Mesendoderm (in vitro differentiated cells): ENCODE measurements around the gene AMOT.

Experiments used
- DNase-seq: peaks from one replicate; pipeline ENCODE4 v3.0.0; 2013
- H2AK5ac ChIP-seq: 2 replicates; pipeline ENCODE4 v1.6.1; 2013; ENCODE audit warnings: low read length, inconsistent platforms
- H2BK120ac ChIP-seq: 2 replicates; pipeline ENCODE4 v1.6.1; 2013; ENCODE audit warnings: low read depth, mild to moderate bottlenecking, low read length, moderate library complexity, mixed read lengths
- H2BK15ac ChIP-seq: replicated peaks from 2 replicates; pipeline ENCODE4 v1.6.1; 2013; ENCODE audit warnings: low read depth, mild to moderate bottlenecking, moderate library complexity
- H2BK5ac ChIP-seq: 2 replicates; pipeline ENCODE4 v1.6.1; 2013; ENCODE audit warnings: low read length, inconsistent platforms
- H3K18ac ChIP-seq: 2 replicates; pipeline ENCODE4 v1.6.1; 2013; ENCODE audit warnings: mild to moderate bottlenecking, low read length, mixed read lengths
- H3K23ac ChIP-seq: one replicate; pipeline ENCODE4 v1.6.1; 2013; ENCODE audit warnings: low read length
- H3K27ac ChIP-seq: 2 replicates; pipeline ENCODE4 v1.5.1; 2013; ENCODE audit warnings: low read depth, mild to moderate bottlenecking, inconsistent platforms, low read length, moderate library complexity
- H3K27me3 ChIP-seq: 2 replicates; pipeline ENCODE4 v1.6.1; 2013; ENCODE audit warnings: low read length, control low read depth, mild to moderate bottlenecking, inconsistent platforms; ENCODE audit not compliant: insufficient read depth, poor library complexity
- H3K36me3 ChIP-seq: 2 replicates; pipeline ENCODE4 v1.6.1; 2013; ENCODE audit warnings: low read length, inconsistent platforms; ENCODE audit not compliant: control insufficient read depth, insufficient read depth
- H3K4ac ChIP-seq: one replicate; pipeline ENCODE4 v1.6.1; 2013; ENCODE audit warnings: low read depth, mild to moderate bottlenecking, low read length, moderate library complexity
- H3K4me1 ChIP-seq: 2 replicates; pipeline ENCODE4 v1.6.1; 2013; ENCODE audit warnings: low read depth, low read length, inconsistent platforms; ENCODE audit not compliant: control insufficient read depth
- H3K4me2 ChIP-seq: 2 replicates; pipeline ENCODE4 v1.6.1; 2013; ENCODE audit warnings: low read length
- H3K4me3 ChIP-seq: 2 replicates; pipeline ENCODE4 v1.5.1; 2013; ENCODE audit warnings: mild to moderate bottlenecking, low read length
- H3K56ac ChIP-seq: one replicate; pipeline ENCODE4 v1.6.1; 2013; ENCODE audit warnings: low read length
- H3K79me1 ChIP-seq: 2 replicates; pipeline ENCODE4 v1.6.1; 2013; ENCODE audit warnings: low read length, inconsistent platforms
- H3K79me2 ChIP-seq: 2 replicates; pipeline ENCODE4 v1.6.1; 2013; ENCODE audit warnings: mild to moderate bottlenecking, low read length; ENCODE audit not compliant: control insufficient read depth, insufficient read depth
- H3K9ac ChIP-seq: 2 replicates; pipeline ENCODE4 v1.6.1; 2013; ENCODE audit warnings: low read length, inconsistent platforms
- H4K5ac ChIP-seq: one replicate; pipeline ENCODE4 v1.6.1; 2013; ENCODE audit warnings: low read length
- H4K8ac ChIP-seq: one replicate; pipeline ENCODE4 v1.6.1; 2013; ENCODE audit warnings: low read depth, mild to moderate bottlenecking, control low read depth, low read length, moderate library complexity
- WGBS: extraction: QIAGEN DNeasy Blood & Tissue Kit; methylation state at CpG from one replicate; pipeline ENCODE4 v1.1.7; 2013; ENCODE audit warnings: low lambda C conversion rate, missing lambda C conversion rate; ENCODE audit not compliant: insufficient coverage; ENCODE audit errors: extremely low coverage; 5-methylcytosine and 5-hydroxymethylcytosine counted together

AMOT gene

DNA sequence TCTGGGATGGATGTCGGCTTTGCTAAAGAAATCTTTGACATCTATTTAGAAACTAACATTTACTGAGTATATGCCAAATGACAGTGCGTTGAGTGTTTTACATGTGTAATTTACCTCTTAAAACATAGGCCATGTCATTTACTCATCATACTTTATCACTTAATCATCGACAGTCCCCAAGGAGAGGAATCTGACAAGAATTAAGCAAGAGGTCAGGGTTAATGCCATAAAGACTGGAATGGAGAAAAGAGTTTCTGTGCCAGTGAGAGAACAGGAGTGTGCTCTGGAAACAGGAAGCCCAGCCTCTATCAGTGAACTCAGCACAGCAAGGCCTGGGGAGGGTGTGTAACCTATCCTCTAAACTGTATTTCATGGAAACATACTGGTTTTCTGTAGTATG lies 28.0 kb upstream of the AMOT start:
- Histone ChIP-seq H3K23ac (no peak overlapping the region), H2BK5ac (no peak overlapping the region), H3K79me1 (no peaks in the 10 kb centered on the region), H3K4me1 (no peaks in the 10 kb centered on the region), H3K79me2 (no peaks in the 10 kb centered on the region), H3K36me3 (no peaks in the 10 kb centered on the region), H3K4me2 (no peak overlapping the region), H3K4ac (no peak overlapping the region), H2BK120ac (no peak overlapping the region), H3K9ac (no peak overlapping the region), H3K27ac (no peak overlapping the region), H2BK15ac (no peak overlapping the region), H3K27me3 (no peaks in the 10 kb centered on the region), H3K18ac (no peak overlapping the region), H4K8ac (no peak overlapping the region), H3K4me3 (no peak overlapping the region), H4K5ac (no peak overlapping the region), H3K56ac (no peak overlapping the region), H2AK5ac (no peak overlapping the region)
- DNase-seq = no peak
- WGBS = no CpG with 5 or more reads among the region's 3 CpGs

DNA sequence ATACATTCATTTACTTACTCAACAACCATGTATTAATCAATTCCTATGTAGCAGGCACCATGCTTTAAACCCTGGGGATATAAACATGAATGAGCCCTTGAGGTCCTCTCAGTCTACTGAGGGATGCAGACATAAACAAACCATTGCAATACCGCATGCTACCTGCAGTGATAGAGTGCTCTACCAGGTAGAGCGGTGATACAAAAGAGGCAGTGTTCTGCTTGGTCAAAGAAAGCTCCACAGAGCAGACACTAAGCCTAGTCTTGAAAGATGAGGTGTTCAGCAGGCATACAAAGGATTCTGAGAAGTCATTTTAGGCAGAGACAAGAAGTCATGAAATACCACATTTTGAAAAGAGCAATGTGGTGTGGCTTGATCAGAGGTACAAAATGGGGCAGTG lies 26.9 kb upstream of the AMOT start:
- no peaks in the 10 kb centered on the region for H3K27me3 ChIP-seq
- no peak overlapping the region for H2AK5ac ChIP-seq
- H3K4ac ChIP-seq = no peak overlapping the region
- H3K56ac ChIP-seq = no peak overlapping the region
- H3K18ac ChIP-seq = no peak overlapping the region
- no peak overlapping the region for H3K9ac ChIP-seq
- H3K79me2 ChIP-seq = no peaks in the 10 kb centered on the region
- no peak overlapping the region for H3K27ac ChIP-seq
- no peak overlapping the region for H2BK120ac ChIP-seq
- H3K4me1 ChIP-seq = no peaks in the 10 kb centered on the region
- no peak overlapping the region for H2BK5ac ChIP-seq
- H3K79me1 ChIP-seq = no peaks in the 10 kb centered on the region
- no peak overlapping the region for H2BK15ac ChIP-seq
- no peak overlapping the region for H3K23ac ChIP-seq
- DNase-seq = peak; percentile 42
- WGBS = no CpG with 5 or more reads among the region's 2 CpGs
- H3K4me3 ChIP-seq = no peak overlapping the region
- H3K36me3 ChIP-seq = no peaks in the 10 kb centered on the region
- no peak overlapping the region for H4K5ac ChIP-seq
- no peak overlapping the region for H4K8ac ChIP-seq
- H3K4me2 ChIP-seq = no peak overlapping the region

DNA sequence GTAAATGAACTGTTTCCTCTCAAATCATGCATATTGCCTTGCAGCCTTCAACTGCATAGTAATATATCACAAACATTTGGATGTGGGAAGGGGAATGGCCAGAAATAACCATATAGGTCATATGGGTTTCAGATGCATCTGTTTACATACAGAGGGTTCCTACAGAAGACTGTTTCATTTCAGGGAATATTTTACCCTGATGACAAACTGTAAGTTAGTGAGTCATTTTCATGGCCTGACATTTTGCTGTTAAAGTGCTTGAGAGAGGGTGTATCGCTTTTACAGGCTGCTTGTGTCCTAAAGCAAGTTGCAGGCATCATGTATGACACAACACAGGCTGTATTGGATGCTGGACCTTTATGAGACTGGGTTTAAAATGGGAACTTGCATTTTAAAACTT lies 25.5 kb upstream of the AMOT start:
- no peak overlapping the region for H4K8ac ChIP-seq
- no peak overlapping the region for H3K4ac ChIP-seq
- H3K18ac ChIP-seq = no peak overlapping the region
- H3K56ac ChIP-seq = no peak overlapping the region
- no CpG with 5 or more reads among the region's 1 CpG for WGBS
- H2BK120ac ChIP-seq = no peak overlapping the region
- H2AK5ac ChIP-seq = no peak overlapping the region
- no peak for DNase-seq
- no peak overlapping the region for H3K4me3 ChIP-seq
- no peak overlapping the region for H3K23ac ChIP-seq
- H2BK15ac ChIP-seq = no peak overlapping the region
- H3K36me3 ChIP-seq = no peaks in the 10 kb centered on the region
- no peaks in the 10 kb centered on the region for H3K4me1 ChIP-seq
- no peaks in the 10 kb centered on the region for H3K79me2 ChIP-seq
- H3K79me1 ChIP-seq = no peaks in the 10 kb centered on the region
- no peak overlapping the region for H2BK5ac ChIP-seq
- H3K9ac ChIP-seq = no peak overlapping the region
- no peak overlapping the region for H3K27ac ChIP-seq
- H4K5ac ChIP-seq = no peak overlapping the region
- H3K27me3 ChIP-seq = no peaks in the 10 kb centered on the region
- no peak overlapping the region for H3K4me2 ChIP-seq

DNA sequence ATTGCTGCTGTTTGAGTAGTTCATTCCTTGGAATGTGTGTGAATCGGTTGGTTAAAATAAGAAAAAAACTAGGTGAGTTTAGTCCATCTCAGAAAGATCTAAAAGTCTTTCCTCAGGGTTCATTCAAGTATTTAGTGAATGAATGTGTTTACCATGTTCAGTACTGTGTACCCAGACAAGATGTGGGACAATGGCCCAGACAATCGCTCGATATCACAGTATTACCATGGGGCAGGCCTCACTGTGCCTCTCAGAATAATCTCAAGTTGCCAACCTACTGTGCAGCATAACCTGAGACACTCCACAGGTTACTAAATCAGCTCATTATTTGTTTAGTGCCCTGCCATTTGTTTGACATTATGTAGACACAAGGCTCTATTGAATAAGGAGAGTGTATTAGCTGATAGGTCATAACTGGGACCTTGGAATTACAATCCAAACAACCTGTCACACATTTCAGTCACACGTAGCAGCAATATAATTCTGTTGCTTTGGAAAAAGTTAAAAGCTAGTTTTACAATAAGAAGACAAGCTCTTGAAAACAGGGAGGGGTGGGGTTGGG lies 24.9 kb upstream of the AMOT start:
- Histone ChIP-seq H3K36me3 (no peaks in the 10 kb centered on the region), H3K4me1 (no peaks in the 10 kb centered on the region), H4K5ac (no peak overlapping the region), H2BK15ac (no peak overlapping the region), H3K27ac (no peak overlapping the region), H3K23ac (no peak overlapping the region), H3K27me3 (no peaks in the 10 kb centered on the region), H2BK5ac (no peak overlapping the region), H3K4me2 (no peak overlapping the region), H3K79me2 (no peaks in the 10 kb centered on the region), H3K4me3 (no peak overlapping the region), H3K4ac (no peak overlapping the region), H2AK5ac (no peak overlapping the region), H3K9ac (no peak overlapping the region), H4K8ac (no peak overlapping the region), H2BK120ac (no peak overlapping the region), H3K18ac (no peak overlapping the region), H3K79me1 (no peaks in the 10 kb centered on the region), H3K56ac (no peak overlapping the region)
- no CpG with 5 or more reads among the region's 4 CpGs for WGBS
- DNase-seq = no peak

DNA sequence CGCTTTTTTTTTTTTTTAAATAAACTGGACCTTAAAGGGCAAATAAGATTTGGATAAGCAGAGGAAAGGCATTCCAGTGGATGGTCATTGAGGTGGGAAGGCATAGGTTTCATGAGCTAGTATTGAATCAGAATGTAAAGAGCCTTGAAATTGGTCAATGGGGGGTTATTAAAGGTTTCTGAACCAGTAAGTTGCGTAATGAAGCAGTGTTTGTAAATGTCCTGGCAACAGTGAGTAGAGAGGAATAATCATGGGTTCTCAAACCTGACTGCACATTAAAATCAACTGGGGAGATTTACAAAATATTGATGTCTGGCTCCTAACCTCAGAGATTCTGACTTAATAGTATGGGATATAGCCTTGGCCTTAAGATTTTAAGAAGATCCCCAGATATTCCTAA lies 23.2 kb upstream of the AMOT start:
- no peak overlapping the region for H3K23ac ChIP-seq
- no peaks in the 10 kb centered on the region for H3K27me3 ChIP-seq
- no peak overlapping the region for H2BK120ac ChIP-seq
- H3K4ac ChIP-seq = no peak overlapping the region
- no peak overlapping the region for H2AK5ac ChIP-seq
- H3K36me3 ChIP-seq = no peaks in the 10 kb centered on the region
- no peak overlapping the region for H3K9ac ChIP-seq
- no peaks in the 10 kb centered on the region for H3K4me1 ChIP-seq
- no peak overlapping the region for H3K4me3 ChIP-seq
- no peak overlapping the region for H2BK15ac ChIP-seq
- no peak overlapping the region for H4K5ac ChIP-seq
- WGBS = no CpG with 5 or more reads among the region's 2 CpGs
- H3K79me1 ChIP-seq = no peaks in the 10 kb centered on the region
- H3K18ac ChIP-seq = no peak overlapping the region
- no peak overlapping the region for H3K4me2 ChIP-seq
- H3K56ac ChIP-seq = no peak overlapping the region
- H4K8ac ChIP-seq = no peak overlapping the region
- H2BK5ac ChIP-seq = no peak overlapping the region
- DNase-seq = no peak
- H3K79me2 ChIP-seq = no peaks in the 10 kb centered on the region
- H3K27ac ChIP-seq = no peak overlapping the region

DNA sequence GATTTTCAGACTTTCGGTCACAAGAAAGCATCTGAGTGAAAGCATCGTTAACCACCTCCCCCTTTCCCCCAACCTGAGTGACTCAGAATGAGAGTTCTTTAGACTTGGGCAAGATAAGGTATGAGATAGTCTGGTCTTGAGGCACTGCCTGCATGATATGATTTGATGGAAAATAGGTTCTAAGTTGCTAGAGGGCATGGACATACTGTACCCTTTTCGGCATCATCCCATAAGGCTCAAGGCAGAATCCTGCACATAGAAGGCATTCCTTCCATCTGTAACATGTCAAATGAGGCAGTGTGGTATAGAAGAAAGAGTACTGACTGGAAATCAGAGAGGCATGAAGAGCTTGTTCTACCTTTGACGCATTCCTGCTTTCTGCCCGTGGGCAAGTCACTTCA lies 16.8 kb upstream of the AMOT start:
- Histone ChIP-seq H4K5ac (no peak overlapping the region), H3K27me3 (no peaks in the 10 kb centered on the region), H3K4me3 (no peak overlapping the region), H2BK5ac (no peak overlapping the region), H3K4me2 (no peak overlapping the region), H3K56ac (no peak overlapping the region), H3K23ac (no peak overlapping the region), H3K36me3 (no peaks in the 10 kb centered on the region), H3K27ac (no peak overlapping the region), H3K4ac (no peak overlapping the region), H3K79me1 (no peaks in the 10 kb centered on the region), H3K79me2 (no peaks in the 10 kb centered on the region), H2AK5ac (no peak overlapping the region), H3K4me1 (no peaks in the 10 kb centered on the region), H2BK120ac (no peak overlapping the region), H4K8ac (no peak overlapping the region), H3K18ac (no peak overlapping the region), H3K9ac (no peak overlapping the region), H2BK15ac (no peak overlapping the region)
- DNase-seq = no peak
- WGBS = no CpG with 5 or more reads among the region's 5 CpGs
